Stimulated activated naive B cell treated with anti-CD40 and anti-IgM and Interleukin-4, amounts not matched to agents 10 μg/mL and 1 μg/mL and 100 μg/mL, for 72 hours (primary cell): Measurements from ENCODE around the gene FHDC1.
"Not testable (repeated sequence)": the region's sequence is repeated elsewhere in the genome, so short reads cannot be mapped to it uniquely, and the experiment has no call there.

ENCODE experiments used
- ATAC-seq, 2 donors: fragments of 150-1000 bp; cut with Tn5 transposase; replicated peaks; 2 replicates each; pipeline ENCODE4 v1.10.0; 2021; ENCODE audit warnings: moderate library complexity in 1 of 2
- DNase-seq: peaks from one replicate; pipeline ENCODE4 v3.0.0; 2021
- H3K27ac Mint-ChIP-seq: one replicate; pipeline ENCODE4 v1.8.0; 2022; ENCODE audit warnings: mild to moderate bottlenecking, mixed read lengths
- H3K27me3 Mint-ChIP-seq, 2 donors: one replicate each; pipeline ENCODE4 v1.8.0; 2022; ENCODE audit warnings: mixed read lengths in 2 of 2
- H3K36me3 Mint-ChIP-seq, 2 donors: one replicate each; pipeline ENCODE4 v1.8.0; 2022; ENCODE audit warnings: mixed read lengths in 2 of 2, mild to moderate bottlenecking in 1 of 2
- H3K4me1 Mint-ChIP-seq, 2 donors: one replicate each; pipeline ENCODE4 v1.8.0; 2022; ENCODE audit warnings: mixed read lengths in 2 of 2, mild to moderate bottlenecking in 1 of 2
- H3K4me3 Mint-ChIP-seq, 2 donors: one replicate each; pipeline ENCODE4 v1.8.0; 2022; ENCODE audit warnings: mild to moderate bottlenecking in 2 of 2, mixed read lengths in 2 of 2, moderate library complexity in 1 of 2
- H3K9me3 Mint-ChIP-seq, 2 donors: one replicate each; pipeline ENCODE4 v1.8.0; 2022; ENCODE audit warnings: mixed read lengths in 2 of 2, mild to moderate bottlenecking in 1 of 2

FHDC1 gene, protein sequence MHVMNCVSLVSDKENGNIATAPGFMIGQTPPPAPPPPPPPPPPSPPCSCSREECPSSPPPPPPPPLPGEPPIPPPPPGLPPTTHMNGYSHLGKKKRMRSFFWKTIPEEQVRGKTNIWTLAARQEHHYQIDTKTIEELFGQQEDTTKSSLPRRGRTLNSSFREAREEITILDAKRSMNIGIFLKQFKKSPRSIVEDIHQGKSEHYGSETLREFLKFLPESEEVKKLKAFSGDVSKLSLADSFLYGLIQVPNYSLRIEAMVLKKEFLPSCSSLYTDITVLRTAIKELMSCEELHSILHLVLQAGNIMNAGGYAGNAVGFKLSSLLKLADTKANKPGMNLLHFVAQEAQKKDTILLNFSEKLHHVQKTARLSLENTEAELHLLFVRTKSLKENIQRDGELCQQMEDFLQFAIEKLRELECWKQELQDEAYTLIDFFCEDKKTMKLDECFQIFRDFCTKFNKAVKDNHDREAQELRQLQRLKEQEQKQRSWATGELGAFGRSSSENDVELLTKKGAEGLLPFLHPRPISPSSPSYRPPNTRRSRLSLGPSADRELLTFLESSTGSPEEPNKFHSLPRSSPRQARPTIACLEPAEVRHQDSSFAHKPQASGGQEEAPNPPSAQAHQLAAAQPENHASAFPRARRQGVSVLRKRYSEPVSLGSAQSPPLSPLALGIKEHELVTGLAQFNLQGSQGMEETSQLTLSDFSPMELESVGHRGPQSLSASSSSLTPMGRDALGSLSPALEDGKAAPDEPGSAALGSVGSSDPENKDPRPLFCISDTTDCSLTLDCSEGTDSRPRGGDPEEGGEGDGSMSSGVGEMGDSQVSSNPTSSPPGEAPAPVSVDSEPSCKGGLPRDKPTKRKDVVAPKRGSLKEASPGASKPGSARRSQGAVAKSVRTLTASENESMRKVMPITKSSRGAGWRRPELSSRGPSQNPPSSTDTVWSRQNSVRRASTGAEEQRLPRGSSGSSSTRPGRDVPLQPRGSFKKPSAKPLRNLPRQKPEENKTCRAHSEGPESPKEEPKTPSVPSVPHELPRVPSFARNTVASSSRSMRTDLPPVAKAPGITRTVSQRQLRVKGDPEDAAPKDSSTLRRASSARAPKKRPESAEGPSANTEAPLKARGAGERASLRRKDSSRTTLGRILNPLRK

DNA sequence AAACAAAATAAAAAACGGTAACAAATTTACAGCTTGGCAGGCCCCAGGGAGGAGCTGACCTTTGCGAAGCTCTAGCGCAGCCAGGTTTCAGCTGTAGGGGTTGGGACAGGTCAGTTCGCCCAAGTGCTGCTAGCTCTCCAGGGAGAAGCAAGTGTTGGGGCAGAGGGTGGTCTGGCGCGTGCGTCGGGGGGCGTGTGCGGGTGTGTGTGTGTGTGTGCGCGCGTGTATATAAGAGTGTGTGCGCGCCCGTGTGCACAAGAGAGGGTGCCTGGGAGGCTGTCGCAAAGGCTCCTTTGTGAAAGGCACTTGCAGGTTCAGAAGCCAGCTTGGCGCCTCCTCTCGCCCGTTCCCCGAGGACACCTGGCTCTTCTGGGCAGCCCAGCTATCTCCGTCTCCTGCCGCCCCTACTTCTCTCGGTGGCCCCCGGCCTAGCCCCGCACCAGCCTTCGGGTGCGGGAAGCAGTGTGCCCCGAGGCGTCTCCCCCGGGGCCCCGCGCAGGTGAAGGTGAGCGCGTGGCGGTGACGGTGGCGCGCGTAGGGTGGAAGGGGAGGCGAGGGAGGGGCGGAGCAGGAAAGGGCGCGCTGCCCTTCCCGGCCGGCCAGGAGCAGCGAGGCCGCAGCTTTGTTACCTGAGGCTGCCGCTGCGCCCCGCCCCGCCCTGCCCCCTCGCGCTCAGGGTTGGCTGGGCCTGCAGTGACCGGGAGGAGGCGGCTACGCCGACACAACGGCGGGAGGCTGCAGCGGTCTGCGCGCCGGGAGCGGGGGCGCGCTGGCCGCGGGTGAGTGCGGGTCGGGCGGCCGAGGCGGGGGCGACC lies at the start of gene FHDC1:
Gene FHDC1 (plus strand): TSS at position 693 of the 815 bp plus-strand sequence. CDS start 6,735 bp downstream, outside the sequence.
- ATAC-seq, result peak; percentile 48 to 59
- Mint-ChIP-seq H3K9me3 (no peaks in the 10 kb centered on the region), H3K27me3 (peaks cover 43 to 45% of the 10 kb centered on the region in 2 donors), H3K27ac (no peak within 1 kb of the TSS), H3K4me3 (peak within 1 kb of the TSS; percentile 85 to 86), H3K4me1 (peaks cover 18 to 26% of the 10 kb centered on the region in 2 donors), H3K36me3 (peaks cover 0 to 3% of the 10 kb centered on the region in 2 donors)
- DNase-seq, result no peak

DNA sequence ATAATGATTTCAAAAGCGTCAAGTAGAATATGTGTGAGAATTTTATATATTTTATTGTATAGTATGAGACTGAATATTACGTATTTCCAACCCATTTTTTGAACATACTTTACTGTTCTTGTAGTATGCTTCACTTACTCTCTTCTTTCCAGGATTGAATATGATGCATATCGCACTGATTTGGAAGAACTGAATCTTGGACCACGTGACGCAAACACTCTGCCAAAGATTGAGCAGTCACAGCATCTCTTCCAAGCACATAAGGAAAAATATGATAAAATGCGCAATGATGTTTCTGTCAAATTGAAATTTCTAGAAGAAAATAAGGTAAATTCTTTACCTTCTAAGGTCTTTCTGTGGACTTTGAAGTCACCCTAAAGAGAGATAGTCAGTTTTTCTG lies 48.1 kb upstream of the FHDC1 start:
- Mint-ChIP-seq H3K36me3 (peaks cover 32 to 48% of the 10 kb centered on the region in 2 donors), H3K9me3 (no peaks in the 10 kb centered on the region), H3K4me1 (no peaks in the 10 kb centered on the region), H3K4me3 (no peak overlapping the region), H3K27me3 (no peaks in the 10 kb centered on the region), H3K27ac (no peak overlapping the region)
- DNase-seq (no peak), ATAC-seq (no peak)

DNA sequence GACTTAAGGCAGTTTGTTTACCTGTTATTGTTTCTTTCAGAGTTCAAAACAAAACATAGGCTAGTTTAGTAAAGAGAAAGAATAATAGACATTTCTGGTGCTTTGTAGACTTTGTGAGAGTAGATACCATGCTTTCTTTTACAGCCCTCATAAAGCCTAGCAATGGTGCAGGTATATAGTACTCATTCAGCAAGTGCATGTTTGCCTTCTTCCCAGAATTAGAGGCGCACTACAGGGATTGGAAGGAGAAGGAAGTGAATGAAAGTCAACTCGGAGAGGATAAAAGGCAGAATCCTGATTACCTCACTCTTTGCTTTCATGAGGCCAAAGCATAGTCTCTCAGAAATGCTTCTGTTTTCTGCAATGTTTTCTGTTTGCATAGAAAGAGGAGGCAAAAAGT lies 43.1 kb upstream of the FHDC1 start:
- H3K9me3 Mint-ChIP-seq, result no peaks in the 10 kb centered on the region
- ATAC-seq (no peak), DNase-seq (no peak)
- H3K27me3 Mint-ChIP-seq, result no peaks in the 10 kb centered on the region
- peaks cover 26 to 49% of the 10 kb centered on the region in 2 donors for H3K36me3 Mint-ChIP-seq
- H3K4me1 Mint-ChIP-seq, result no peaks in the 10 kb centered on the region
- no peak overlapping the region for H3K27ac Mint-ChIP-seq
- no peak overlapping the region for H3K4me3 Mint-ChIP-seq

- no peak overlapping the region for H3K27ac Mint-ChIP-seq
- no peaks in the 10 kb centered on the region for H3K27me3 Mint-ChIP-seq
- no peaks in the 10 kb centered on the region for H3K9me3 Mint-ChIP-seq
- DNase-seq (no peak), ATAC-seq (no peak)
- H3K4me1 Mint-ChIP-seq, result no peaks in the 10 kb centered on the region
- H3K36me3 Mint-ChIP-seq, result peaks cover 29 to 54% of the 10 kb centered on the region in 2 donors
- H3K4me3 Mint-ChIP-seq, result no peak overlapping the region
Observed at GRCh38 chr4:152894673-152895072, 41.5 kb upstream of the FHDC1 start.

GRCh38 chr4:152896811-152897210 lies 39.3 kb upstream of the FHDC1 start:
- Mint-ChIP-seq H3K36me3 (peaks cover 18 to 45% of the 10 kb centered on the region in 2 donors), H3K4me1 (no peaks in the 10 kb centered on the region), H3K27ac (no peak overlapping the region), H3K9me3 (no peaks in the 10 kb centered on the region), H3K4me3 (no peak overlapping the region), H3K27me3 (no peaks in the 10 kb centered on the region)
- ATAC-seq, result no peak
- no peak for DNase-seq

DNA sequence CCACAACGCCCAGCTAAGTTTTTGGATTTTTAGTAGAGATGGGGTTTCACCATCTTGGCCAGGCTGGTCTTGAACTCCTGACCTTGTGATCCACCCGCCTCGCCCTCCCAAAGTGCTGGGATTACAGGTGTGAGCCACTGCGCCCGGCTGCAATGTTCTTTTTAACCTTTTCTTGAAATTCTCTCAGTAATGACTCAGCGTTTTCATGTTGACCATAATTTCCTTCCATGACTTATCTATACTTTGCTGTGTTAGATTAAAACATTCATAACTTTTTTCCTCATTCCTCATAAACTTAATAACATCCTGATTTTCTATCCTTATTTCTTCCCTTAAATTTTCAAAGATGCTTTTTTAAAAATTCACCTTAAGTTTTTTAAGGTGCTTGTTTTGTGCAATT lies 38.0 kb upstream of the FHDC1 start:
- not testable (repeated sequence) for H3K27me3 Mint-ChIP-seq, H3K27ac Mint-ChIP-seq, ATAC-seq, H3K9me3 Mint-ChIP-seq, DNase-seq, H3K4me1 Mint-ChIP-seq, H3K4me3 Mint-ChIP-seq
- peaks cover 6 to 37% of the 10 kb centered on the region in 2 donors for H3K36me3 Mint-ChIP-seq

- Mint-ChIP-seq H3K9me3 (no peaks in the 10 kb centered on the region), H3K27ac (no peak overlapping the region), H3K36me3 (peaks cover 4 to 33% of the 10 kb centered on the region in 2 donors), H3K27me3 (no peaks in the 10 kb centered on the region), H3K4me3 (no peak overlapping the region), H3K4me1 (no peaks in the 10 kb centered on the region)
- no peak for ATAC-seq
- no peak for DNase-seq
Observed at GRCh38 chr4:152898606-152899005, 37.5 kb upstream of the FHDC1 start.

DNA sequence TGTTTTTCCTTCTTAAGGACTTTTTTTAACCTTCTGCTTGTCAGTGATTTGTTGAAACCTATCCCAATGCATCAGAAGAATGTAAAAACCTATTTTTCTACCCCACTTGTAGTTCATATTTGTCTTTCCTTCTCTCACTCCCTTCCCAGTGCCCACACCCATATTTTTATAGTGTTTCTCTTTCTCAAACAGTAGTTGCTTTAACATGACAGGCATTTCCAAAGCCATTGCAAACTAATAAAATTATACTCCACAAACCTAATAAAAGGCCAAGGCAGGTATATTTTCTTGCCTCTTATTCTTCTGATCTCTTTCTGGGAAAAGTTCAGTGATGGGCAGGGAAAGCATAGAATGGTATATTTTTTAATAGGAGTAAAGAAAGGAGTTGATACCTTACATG lies 35.7 kb upstream of the FHDC1 start:
- no peak for DNase-seq
- ATAC-seq, result no peak
- peaks cover 12 to 36% of the 10 kb centered on the region in 2 donors for H3K36me3 Mint-ChIP-seq

DNA sequence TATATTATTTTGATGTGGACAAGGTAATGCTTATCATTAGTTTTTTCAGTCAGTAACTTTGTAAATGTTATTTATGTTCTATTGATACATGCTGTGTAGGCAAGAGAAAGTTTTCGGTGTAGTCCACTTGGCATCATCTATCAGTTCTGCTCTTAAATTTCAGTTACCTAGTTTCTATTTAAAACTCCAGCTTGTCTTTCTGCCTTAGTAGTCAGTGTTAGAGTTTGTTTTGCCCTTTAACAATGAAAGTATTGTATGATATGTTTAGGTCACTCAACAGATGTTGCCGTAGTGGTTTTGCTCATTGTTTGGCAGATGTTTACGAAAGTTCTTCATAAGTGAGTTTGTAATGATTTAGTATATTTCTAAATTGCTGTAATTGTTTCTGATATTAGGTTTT lies 34.9 kb upstream of the FHDC1 start:
- H3K4me3 Mint-ChIP-seq, result no peak overlapping the region
- H3K36me3 Mint-ChIP-seq, result peaks cover 14 to 33% of the 10 kb centered on the region in 2 donors
- no peaks in the 10 kb centered on the region for H3K27me3 Mint-ChIP-seq
- ATAC-seq, result no peak
- peaks cover 1 to 2% of the 10 kb centered on the region in 2 donors for H3K4me1 Mint-ChIP-seq
- no peak for DNase-seq
- no peak overlapping the region for H3K27ac Mint-ChIP-seq
- H3K9me3 Mint-ChIP-seq, result peaks cover 0 to 3% of the 10 kb centered on the region in 2 donors

More for the DNA sequence above, 35.7 kb upstream of the FHDC1 start:
- no peaks in the 10 kb centered on the region for H3K27me3 Mint-ChIP-seq
- no peaks in the 10 kb centered on the region for H3K4me1 Mint-ChIP-seq
- peaks cover 0 to 3% of the 10 kb centered on the region in 2 donors for H3K9me3 Mint-ChIP-seq
- no peak overlapping the region for H3K4me3 Mint-ChIP-seq
- no peak overlapping the region for H3K27ac Mint-ChIP-seq

GRCh38 chr4:152903658-152904057 lies 32.5 kb upstream of the FHDC1 start:
- no peak overlapping the region for H3K4me3 Mint-ChIP-seq
- peaks cover 25 to 47% of the 10 kb centered on the region in 2 donors for H3K36me3 Mint-ChIP-seq
- no peaks in the 10 kb centered on the region for H3K27me3 Mint-ChIP-seq
- DNase-seq, result no peak
- H3K9me3 Mint-ChIP-seq, result peaks cover 0 to 3% of the 10 kb centered on the region in 2 donors
- no peak overlapping the region for H3K27ac Mint-ChIP-seq
- H3K4me1 Mint-ChIP-seq, result peaks cover 8 to 11% of the 10 kb centered on the region in 2 donors
- ATAC-seq, result no peak

DNA sequence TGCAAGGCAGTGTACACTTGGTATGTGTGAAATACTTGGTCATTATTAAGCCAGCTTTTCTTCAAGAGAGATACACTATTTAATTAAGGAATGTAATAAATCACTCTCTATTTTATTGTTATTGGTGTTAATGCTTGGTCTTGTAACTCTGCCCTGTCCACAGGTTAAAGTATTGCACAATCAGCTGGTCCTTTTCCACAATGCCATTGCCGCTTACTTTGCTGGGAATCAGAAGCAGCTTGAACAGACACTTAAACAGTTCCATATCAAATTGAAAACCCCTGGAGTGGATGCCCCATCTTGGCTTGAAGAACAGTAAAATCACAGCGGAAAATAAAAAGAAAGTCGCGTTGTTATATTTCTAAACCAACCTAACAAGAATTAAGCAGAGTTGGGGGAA lies 26.2 kb upstream of the FHDC1 start:
- no peak overlapping the region for H3K27ac Mint-ChIP-seq
- no peak overlapping the region for H3K4me3 Mint-ChIP-seq
- ATAC-seq, result no peak
- no peaks in the 10 kb centered on the region for H3K27me3 Mint-ChIP-seq
- no peaks in the 10 kb centered on the region for H3K9me3 Mint-ChIP-seq
- H3K36me3 Mint-ChIP-seq, result peaks cover 22 to 28% of the 10 kb centered on the region in 2 donors
- no peak for DNase-seq
- H3K4me1 Mint-ChIP-seq, result peaks cover 8 to 11% of the 10 kb centered on the region in 2 donors

- DNase-seq, result no peak
- no peak overlapping the region for H3K4me3 Mint-ChIP-seq
- no peak overlapping the region for H3K27ac Mint-ChIP-seq
- H3K36me3 Mint-ChIP-seq, result peaks cover 22 to 26% of the 10 kb centered on the region in 2 donors
- H3K4me1 Mint-ChIP-seq, result peaks cover 8 to 11% of the 10 kb centered on the region in 2 donors
- no peaks in the 10 kb centered on the region for H3K9me3 Mint-ChIP-seq
- no peaks in the 10 kb centered on the region for H3K27me3 Mint-ChIP-seq
- no peak for ATAC-seq
Observed at GRCh38 chr4:152910521-152910920, 25.6 kb upstream of the FHDC1 start.

DNA sequence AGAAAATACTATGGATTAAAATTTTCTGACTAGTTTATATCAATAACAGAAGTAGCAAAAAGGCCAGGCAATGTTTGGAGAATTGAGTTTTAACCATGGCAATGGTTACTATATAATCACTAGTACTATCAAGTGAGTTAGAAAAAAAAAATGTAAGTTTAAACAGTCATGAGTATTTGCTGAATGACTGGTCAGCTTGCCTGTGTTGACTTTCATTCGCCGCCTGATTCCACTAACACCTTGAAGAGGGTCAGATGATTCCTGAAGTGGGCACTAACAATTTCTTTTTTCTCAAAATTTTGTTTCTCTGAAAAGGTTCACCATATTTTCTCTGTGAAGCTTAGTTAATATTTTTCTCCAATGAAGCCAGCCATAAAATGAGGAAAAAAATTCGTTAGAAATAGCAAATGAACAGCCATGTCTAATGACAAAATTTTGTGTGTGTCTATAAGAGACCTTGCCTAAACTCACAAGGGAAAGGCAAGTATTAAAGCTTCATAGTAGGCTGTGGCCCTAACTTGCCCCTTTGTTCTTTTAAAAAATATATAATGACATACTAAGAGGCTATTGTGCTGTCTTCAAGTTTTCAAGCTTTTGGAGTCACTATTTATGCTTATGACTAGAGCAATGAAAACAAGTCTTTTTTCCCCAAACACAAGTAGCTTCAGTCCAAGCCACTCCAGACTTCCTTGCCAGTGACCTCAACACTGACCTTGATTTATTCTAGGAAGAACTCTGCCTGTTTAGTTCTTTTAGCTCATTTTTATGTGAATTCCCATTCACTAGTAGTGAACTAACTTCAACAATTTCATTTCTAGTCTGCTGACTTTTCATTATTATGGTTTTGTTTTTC lies 18.4 kb upstream of the FHDC1 start:
- no peak overlapping the region for H3K27ac Mint-ChIP-seq
- DNase-seq, result no peak

More for the DNA sequence above, 18.4 kb upstream of the FHDC1 start:
- Mint-ChIP-seq H3K4me3 (no peak overlapping the region), H3K36me3 (peaks cover 17 to 29% of the 10 kb centered on the region in 2 donors), H3K9me3 (peaks cover 7 to 10% of the 10 kb centered on the region in 2 donors), H3K27me3 (peaks cover 0 to 5% of the 10 kb centered on the region in 2 donors), H3K4me1 (no peaks in the 10 kb centered on the region)
- ATAC-seq, result no peak
